Aorta (tissue), 5 donors: ENCODE data around the gene TCF3. TPM values are rescaled to one million over a fixed set of nuclear protein-coding genes. Genes with fewer than 3 reads are reported as not detected.

ENCODE experiments used
- ATAC-seq: fragments of 200-7000 bp; cut with Tn5 transposase; one replicate; pipeline ENCODE4 v1.9.1; 2022; ENCODE audit warnings: moderate library complexity; ENCODE audit not compliant: low FRiP score
- DNase-seq, 2 donors: peaks; one replicate each; pipeline ENCODE4 v3.0.0-alpha.2; 2020
- H3K27ac ChIP-seq, 2 donors: one replicate each; pipeline ENCODE4 v1.5.1; 2013; ENCODE audit warnings: low read length in 2 of 2, mild to moderate bottlenecking in 2 of 2, moderate library complexity in 2 of 2, control low read depth in 1 of 2, inconsistent platforms in 1 of 2, low read depth in 1 of 2
- H3K27me3 ChIP-seq, 2 donors: one replicate each; pipeline ENCODE4 v1.6.1; 2013; ENCODE audit warnings: control low read depth in 1 of 2, low read length in 1 of 2, mild to moderate bottlenecking in 1 of 2, moderate library complexity in 1 of 2; ENCODE audit not compliant: insufficient read depth in 2 of 2, control insufficient read depth in 1 of 2
- H3K36me3 ChIP-seq, 2 donors: one replicate each; pipeline ENCODE4 v1.6.1; 2013; ENCODE audit warnings: control low read depth in 1 of 2, low read length in 1 of 2, mild to moderate bottlenecking in 1 of 2; ENCODE audit not compliant: insufficient read depth in 2 of 2, control insufficient read depth in 1 of 2
- H3K4me1 ChIP-seq, 2 donors: one replicate each; pipeline ENCODE4 v1.6.1; 2013; ENCODE audit warnings: low read length in 2 of 2, control low read depth in 1 of 2, mild to moderate bottlenecking in 1 of 2, moderate library complexity in 1 of 2; ENCODE audit not compliant: insufficient read depth in 2 of 2, control insufficient read depth in 1 of 2
- H3K4me3 ChIP-seq, 2 donors: one replicate each; pipeline ENCODE4 v1.5.1; 2013; ENCODE audit warnings: low read length in 2 of 2, control low read depth in 1 of 2, mild to moderate bottlenecking in 1 of 2
- H3K9me3 ChIP-seq: one replicate; pipeline ENCODE4 v1.6.1; 2013; ENCODE audit warnings: mild to moderate bottlenecking, low read length; ENCODE audit not compliant: control insufficient read depth
- WGBS, 2 donors: extraction: QIAGEN DNeasy Blood & Tissue Kit; methylation state at CpG; one replicate each; pipeline ENCODE4 v1.1.7; 2013; 5-methylcytosine and 5-hydroxymethylcytosine counted together
- intact Hi-C, 2 donors: fragments of 100-400 bp; cut with DNase I; formaldehyde crosslinking; loops; one replicate each; pipeline versions ENCODE4 v1.14.2 to v1.15.0; 2022
- polyA plus RNA-seq, 2 donors: library from polyadenylated mRNA; stranded (reverse); fragments of 200-250 nt; gene quantifications; one replicate each; pipeline ENCODE4 v1.2.3, GENCODE V29; 2013
- total RNA-seq, 2 donors: library from RNA; stranded (reverse); fragmentation: NEBNext Ultra II Directional; extraction: Animal tissue kit (Norgen Biotek cat#: 25700); gene quantifications; one replicate each; pipeline ENCODE4 v1.2.1, GENCODE V29; 2021
- donor health status: healthy with polysubstance abuse.
- donor health status: Bipolar disorder and iron deficiency.
- donor health status: DM: no; HTN: no; CAD: no.
- donor health status: DM: no; HTN: no; CAD: no.
- donor health status: DM: yes; HTN: yes; CAD: no.

The TCF3 gene
- total and polyA plus RNA-seq, 4 donors, result 23.7 to 50.4 (median 34.1) TPM

DNA sequence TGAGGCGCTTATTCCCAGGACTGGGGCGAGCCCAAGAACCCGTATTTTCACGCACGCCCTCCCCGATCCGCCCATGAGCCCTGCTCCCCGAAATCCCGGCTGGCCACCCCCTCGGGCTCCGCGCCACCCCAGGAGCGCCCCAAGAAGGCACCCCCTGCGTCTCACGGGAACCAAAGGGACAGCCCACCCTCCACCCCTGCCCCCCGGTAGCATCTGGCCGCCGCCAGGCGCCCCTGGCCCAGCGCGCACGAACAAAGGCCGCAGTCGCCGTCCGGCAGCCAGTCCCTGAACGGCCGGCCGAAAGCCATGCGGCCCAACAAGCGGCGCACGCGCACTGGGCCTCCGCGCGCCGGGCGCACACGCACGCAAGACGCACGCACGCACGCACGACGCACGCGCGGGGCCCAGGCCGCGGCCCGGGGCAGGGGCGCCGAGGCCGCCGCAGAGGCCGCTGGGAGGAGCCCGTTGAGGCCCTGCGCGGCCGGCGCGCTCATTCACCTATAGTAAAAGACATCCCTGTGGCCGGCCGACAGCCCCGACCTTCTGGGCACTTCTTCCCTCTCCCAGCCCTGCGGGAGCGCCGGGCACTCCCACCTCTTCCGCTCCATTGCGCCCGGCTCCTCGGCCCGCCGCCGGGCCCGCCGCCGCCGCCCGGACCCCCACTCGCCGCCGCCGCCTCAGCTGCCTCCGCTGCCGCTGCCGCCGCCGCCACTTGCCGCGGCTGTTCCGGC, 60.2 kb downstream of the TCF3 start:
- Histone ChIP-seq H3K36me3 (peaks cover 0 to 1% of the 10 kb centered on the region in 2 donors), H3K4me3 (peak overlapping the region; percentile 57 to 90), H3K27me3 (no peaks in the 10 kb centered on the region), H3K27ac (peak overlapping the region; percentile 33 to 72), H3K4me1 (peaks cover 0 to 3% of the 10 kb centered on the region in 2 donors), H3K9me3 (no peaks in the 10 kb centered on the region)
- 0% methylated on average over 48 to 94 of the region's 94 CpGs for WGBS, 2 donors
- DNase-seq, result peak; percentile 91 to 94
- intact Hi-C loops, result no loop called here
- ATAC-seq, result peak; percentile 90

DNA sequence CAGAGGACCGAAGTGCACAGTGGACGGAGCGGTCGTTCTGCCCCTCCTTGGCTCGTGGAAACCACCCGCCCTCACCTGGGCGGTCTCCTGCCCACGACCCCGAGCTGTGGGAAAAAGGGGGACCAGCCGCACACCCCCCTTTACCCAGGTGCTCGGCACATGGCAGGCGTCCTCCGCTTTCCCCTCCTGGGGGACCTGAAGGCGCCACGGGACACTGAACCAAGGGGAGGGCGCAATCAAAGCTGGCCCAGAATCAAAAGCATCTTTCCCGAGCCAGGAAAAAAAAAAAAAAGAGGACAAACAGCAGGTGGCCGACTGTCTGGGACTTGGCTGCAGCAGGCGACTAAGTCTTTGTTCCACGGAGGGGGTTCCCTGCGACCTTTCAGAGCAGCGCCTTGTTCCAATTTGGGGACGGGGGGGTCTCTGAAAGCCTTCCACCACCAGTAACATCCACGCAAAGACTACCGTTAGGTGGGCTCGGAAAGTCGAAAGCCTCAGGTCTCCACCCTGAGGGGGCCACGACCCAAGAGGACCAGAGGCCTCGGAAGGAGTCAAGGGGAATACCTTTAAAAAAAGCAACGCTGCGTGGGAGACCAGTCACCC, 60.9 kb downstream of the TCF3 start:
- Histone ChIP-seq H3K4me3 (peak overlapping the region; percentile 57 to 69), H3K27ac (no peak overlapping the region), H3K36me3 (peaks cover 0 to 1% of the 10 kb centered on the region in 2 donors), H3K9me3 (no peaks in the 10 kb centered on the region), H3K27me3 (no peaks in the 10 kb centered on the region), H3K4me1 (peaks cover 0 to 3% of the 10 kb centered on the region in 2 donors)
- no peak for DNase-seq
- ATAC-seq, result no peak
- WGBS, 2 donors, result 2 to 5% methylated on average over 29 to 31 of the region's 31 CpGs
- intact Hi-C loops, result no loop called here

- Histone ChIP-seq H3K4me3 (no peak overlapping the region), H3K4me1 (peaks cover 0 to 3% of the 10 kb centered on the region in 2 donors), H3K27ac (no peak overlapping the region), H3K27me3 (no peaks in the 10 kb centered on the region), H3K9me3 (no peaks in the 10 kb centered on the region), H3K36me3 (peaks cover 0 to under 1% of the 10 kb centered on the region in 2 donors)
- intact Hi-C loops, result no loop called here
- ATAC-seq (no peak), DNase-seq (no peak)
- 38 to 46% methylated on average over 10 of the region's 10 CpGs for WGBS, 2 donors
Observed at GRCh38 chr19:1590641-1591397, 61.6 kb downstream of the TCF3 start.

- ATAC-seq (no peak), DNase-seq (no peak)
- H3K27me3 ChIP-seq, result no peaks in the 10 kb centered on the region
- intact Hi-C loops, result no loop called here
- no peaks in the 10 kb centered on the region for H3K36me3 ChIP-seq
- peaks cover 0 to 3% of the 10 kb centered on the region in 2 donors for H3K4me1 ChIP-seq
- 68 to 70% methylated on average over 9 of the region's 9 CpGs for WGBS, 2 donors
- H3K4me3 ChIP-seq, result no peak overlapping the region
- H3K27ac ChIP-seq, result no peak overlapping the region
- H3K9me3 ChIP-seq, result no peaks in the 10 kb centered on the region
Observed at GRCh38 chr19:1587872-1588271, 64.5 kb downstream of the TCF3 start.

DNA sequence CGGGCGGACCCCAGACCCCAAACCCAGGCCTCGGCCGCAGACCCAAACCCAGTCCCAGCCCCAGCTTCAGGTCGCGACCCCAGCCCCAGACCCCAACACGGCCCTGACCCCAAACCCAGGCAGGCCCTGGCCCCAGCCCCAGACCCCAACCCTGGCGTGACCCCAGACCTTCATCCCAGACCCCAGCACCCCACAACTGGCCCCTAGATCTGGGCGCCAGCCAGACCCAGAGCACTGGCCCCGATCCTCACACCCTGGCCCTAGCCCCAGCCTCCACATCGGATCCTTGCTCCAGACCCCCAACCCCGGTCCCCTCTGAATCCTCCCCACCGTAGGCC, 67.2 kb downstream of the TCF3 start:
- 82 to 83% methylated on average over 13 of the region's 13 CpGs for WGBS, 2 donors
- Histone ChIP-seq H3K4me1 (no peaks in the 10 kb centered on the region), H3K36me3 (peaks cover 0 to 8% of the 10 kb centered on the region in 2 donors), H3K9me3 (no peaks in the 10 kb centered on the region), H3K4me3 (no peak overlapping the region), H3K27ac (no peak overlapping the region), H3K27me3 (no peaks in the 10 kb centered on the region)
- intact Hi-C loops, result no loop called here
- DNase-seq (no peak), ATAC-seq (no peak)

DNA sequence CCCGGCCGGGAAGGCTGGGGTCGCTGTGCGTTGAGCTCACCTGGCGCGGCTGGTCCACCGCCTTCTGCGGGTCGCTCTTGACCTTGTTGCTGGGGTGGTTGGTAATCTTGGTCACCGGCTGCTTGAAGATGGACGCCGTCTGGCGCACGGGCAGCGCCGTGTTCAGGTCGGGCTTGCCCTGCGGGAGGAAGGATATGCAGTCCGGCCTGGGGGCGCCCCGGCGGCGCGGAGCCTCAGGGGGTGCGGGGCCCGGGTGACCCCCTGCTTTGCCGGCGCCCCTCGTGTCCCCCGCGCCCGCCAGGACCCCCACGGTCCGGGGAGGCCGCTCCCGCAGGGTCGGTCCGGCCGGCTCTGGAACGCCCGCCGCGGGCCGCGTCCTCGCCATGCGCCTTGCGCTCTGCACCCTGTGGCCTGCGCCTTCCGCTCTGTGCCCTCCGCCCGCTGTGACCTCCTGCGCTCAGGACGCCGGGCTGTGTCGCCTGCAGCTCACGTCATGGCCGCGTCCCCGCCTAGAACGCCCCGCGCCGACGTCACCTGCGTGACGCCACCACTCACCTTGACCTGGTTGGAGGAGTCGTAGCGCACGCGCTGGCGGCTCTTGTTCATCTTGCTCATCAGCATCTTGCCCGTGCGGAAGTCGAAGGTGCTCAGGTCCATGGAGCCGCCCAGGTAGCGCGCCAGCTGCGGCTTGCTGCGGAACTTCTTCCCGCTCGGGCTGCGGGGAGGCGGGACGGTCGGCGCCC, 67.7 kb downstream of the TCF3 start:
- Histone ChIP-seq H3K9me3 (no peaks in the 10 kb centered on the region), H3K4me3 (no peak overlapping the region), H3K27me3 (no peaks in the 10 kb centered on the region), H3K27ac (no peak overlapping the region), H3K36me3 (peaks cover 0 to 8% of the 10 kb centered on the region in 2 donors), H3K4me1 (no peaks in the 10 kb centered on the region)
- DNase-seq (no peak), ATAC-seq (no peak)
- 82 to 87% methylated on average over 75 to 87 of the region's 87 CpGs for WGBS, 2 donors
- intact Hi-C loops, result no loop called here

GRCh38 chr19:1582201-1582600, 70.2 kb downstream of the TCF3 start:
- no peak for ATAC-seq
- no peaks in the 10 kb centered on the region for H3K9me3 ChIP-seq
- no peaks in the 10 kb centered on the region for H3K27me3 ChIP-seq
- no peak overlapping the region for H3K4me3 ChIP-seq
- DNase-seq, result no peak
- H3K27ac ChIP-seq, result no peak overlapping the region
- 85 to 86% methylated on average over 9 of the region's 9 CpGs for WGBS, 2 donors
- H3K36me3 ChIP-seq, result peaks cover 0 to 8% of the 10 kb centered on the region in 2 donors
- no peaks in the 10 kb centered on the region for H3K4me1 ChIP-seq
- intact Hi-C loops, result no loop called here

- H3K4me1 ChIP-seq, result no peaks in the 10 kb centered on the region
- no peaks in the 10 kb centered on the region for H3K9me3 ChIP-seq
- no peak for ATAC-seq
- WGBS, 2 donors, result 92 to 93% methylated on average over 22 of the region's 22 CpGs
- peaks cover 0 to 8% of the 10 kb centered on the region in 2 donors for H3K36me3 ChIP-seq
- H3K27ac ChIP-seq, result no peak overlapping the region
- no peak for DNase-seq
- H3K4me3 ChIP-seq, result no peak overlapping the region
- intact Hi-C loops, result no loop called here
- no peaks in the 10 kb centered on the region for H3K27me3 ChIP-seq
Observed at GRCh38 chr19:1580957-1581356, 71.5 kb downstream of the TCF3 start.
